ENCODE measurements around the gene MMP20. TPM values are rescaled to one million over a fixed set of nuclear protein-coding genes. Genes with fewer than 3 reads are reported as not detected.

The MMP20 gene
- total and polyA plus RNA-seq, 2 experiments from 2014 or later = not detected

DNA sequence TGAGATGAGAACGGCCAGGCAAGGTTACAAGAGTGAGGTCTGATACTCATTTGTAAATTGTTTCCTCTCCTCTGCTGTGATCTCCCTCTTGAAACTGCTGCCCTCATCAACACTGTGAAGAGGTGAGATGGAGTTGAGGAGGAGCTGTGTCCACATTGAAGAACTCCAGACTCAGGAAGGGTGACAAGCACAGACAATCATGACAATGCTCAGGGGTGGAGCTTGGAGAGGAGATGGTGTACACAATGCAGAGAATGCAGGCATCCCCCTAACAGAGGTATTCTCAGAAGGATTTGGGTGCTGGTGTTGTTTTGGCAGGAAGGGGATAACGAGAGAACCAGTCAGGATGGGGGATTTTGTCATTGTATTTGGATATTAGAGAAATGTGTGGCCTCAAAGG lies 73.1 kb downstream of the MMP20 start:
- no peaks in the 10 kb centered on the region for H3K27me3 ChIP-seq
- H3K4me1 ChIP-seq (ENCODE audit: low read depth) = peaks cover 14% of the 10 kb centered on the region
- no peak overlapping the region for H3K27ac ChIP-seq
- H3K4me3 ChIP-seq = no peak overlapping the region
- no peaks in the 10 kb centered on the region for H3K9me3 ChIP-seq (ENCODE audit: low read depth)
- TF ChIP-seq, protein P1, sequence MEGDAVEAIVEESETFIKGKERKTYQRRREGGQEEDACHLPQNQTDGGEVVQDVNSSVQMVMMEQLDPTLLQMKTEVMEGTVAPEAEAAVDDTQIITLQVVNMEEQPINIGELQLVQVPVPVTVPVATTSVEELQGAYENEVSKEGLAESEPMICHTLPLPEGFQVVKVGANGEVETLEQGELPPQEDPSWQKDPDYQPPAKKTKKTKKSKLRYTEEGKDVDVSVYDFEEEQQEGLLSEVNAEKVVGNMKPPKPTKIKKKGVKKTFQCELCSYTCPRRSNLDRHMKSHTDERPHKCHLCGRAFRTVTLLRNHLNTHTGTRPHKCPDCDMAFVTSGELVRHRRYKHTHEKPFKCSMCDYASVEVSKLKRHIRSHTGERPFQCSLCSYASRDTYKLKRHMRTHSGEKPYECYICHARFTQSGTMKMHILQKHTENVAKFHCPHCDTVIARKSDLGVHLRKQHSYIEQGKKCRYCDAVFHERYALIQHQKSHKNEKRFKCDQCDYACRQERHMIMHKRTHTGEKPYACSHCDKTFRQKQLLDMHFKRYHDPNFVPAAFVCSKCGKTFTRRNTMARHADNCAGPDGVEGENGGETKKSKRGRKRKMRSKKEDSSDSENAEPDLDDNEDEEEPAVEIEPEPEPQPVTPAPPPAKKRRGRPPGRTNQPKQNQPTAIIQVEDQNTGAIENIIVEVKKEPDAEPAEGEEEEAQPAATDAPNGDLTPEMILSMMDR (IDR thresholded peaks at IDR 0.05; ENCODE audit: low read depth, low read length) = no peak
- DNase-seq (ENCODE audit: low read depth in 1 of 2, low spot score in 1 of 2) = no peak
- no peaks in the 10 kb centered on the region for H3K36me3 ChIP-seq

DNA sequence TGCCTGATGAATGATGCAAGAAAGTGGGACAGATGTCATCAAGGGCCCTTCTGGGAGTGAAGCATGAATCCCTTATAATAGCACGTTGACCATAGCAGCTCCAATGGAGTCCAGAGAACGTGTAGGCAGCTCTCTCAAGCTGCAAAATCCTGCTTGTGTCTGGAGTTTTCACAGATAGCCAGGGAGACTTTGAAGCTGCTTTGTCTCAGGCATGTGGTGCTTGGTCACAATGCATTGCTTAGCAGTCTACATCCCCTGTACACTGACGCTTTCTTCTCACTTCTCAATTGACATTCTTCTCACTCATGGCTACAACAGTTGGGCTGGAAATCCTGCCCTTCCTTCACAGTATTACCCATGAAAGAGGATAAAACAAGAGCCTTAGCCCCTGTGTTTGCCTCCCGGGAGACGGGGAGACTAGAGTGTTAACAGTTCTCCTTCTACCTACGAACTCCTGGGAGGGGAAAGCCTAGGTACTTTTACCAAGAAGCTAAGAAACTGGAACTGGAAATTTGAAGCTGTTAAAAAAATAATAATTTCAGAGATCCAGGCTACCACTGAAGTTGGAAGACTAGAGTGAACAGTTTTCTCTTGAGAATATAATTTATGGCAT lies 73.9 kb downstream of the MMP20 start:
- Histone ChIP-seq H3K4me1 (ENCODE audit: low read depth) (peaks cover 14% of the 10 kb centered on the region), H3K36me3 (no peaks in the 10 kb centered on the region), H3K27ac (no peak overlapping the region), H3K4me3 (no peak overlapping the region), H3K27me3 (no peaks in the 10 kb centered on the region), H3K9me3 (ENCODE audit: low read depth) (no peaks in the 10 kb centered on the region)
- TF ChIP-seq, protein P1 (IDR thresholded peaks at IDR 0.05; ENCODE audit: low read depth, low read length) = no peak
- DNase-seq (ENCODE audit: low read depth in 1 of 2, low spot score in 1 of 2) = peak in 1 of 2 donors; percentile 7

DNA sequence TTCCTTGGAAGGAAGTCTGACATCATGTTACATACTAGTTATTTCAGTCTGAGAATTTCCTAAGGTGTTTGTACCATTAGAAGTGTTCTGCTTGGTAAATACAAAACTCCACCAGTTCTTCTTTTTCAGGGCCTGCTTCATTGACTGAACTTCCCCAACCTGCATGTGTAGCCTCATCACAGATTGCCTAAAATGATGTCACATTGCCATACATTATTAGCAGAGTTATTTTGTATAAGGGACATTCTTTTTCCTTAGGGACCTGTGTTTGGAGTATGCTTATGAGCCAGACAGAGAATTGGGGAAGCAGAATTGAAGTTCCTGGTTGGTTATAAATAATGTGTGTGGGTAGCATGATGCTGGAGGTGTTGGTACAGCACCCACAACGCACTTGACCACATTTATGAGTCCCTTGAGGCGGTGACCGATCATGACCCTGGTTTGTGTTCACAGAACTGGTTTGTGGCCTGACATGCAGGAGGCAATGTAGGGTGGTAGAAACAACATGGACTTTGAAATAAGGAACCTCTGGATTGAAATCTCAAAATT lies 78.1 kb downstream of the MMP20 start:
- no peaks in the 10 kb centered on the region for H3K27me3 ChIP-seq
- TF ChIP-seq, protein P1 (IDR thresholded peaks at IDR 0.05; ENCODE audit: low read depth, low read length) = no peak

DNA sequence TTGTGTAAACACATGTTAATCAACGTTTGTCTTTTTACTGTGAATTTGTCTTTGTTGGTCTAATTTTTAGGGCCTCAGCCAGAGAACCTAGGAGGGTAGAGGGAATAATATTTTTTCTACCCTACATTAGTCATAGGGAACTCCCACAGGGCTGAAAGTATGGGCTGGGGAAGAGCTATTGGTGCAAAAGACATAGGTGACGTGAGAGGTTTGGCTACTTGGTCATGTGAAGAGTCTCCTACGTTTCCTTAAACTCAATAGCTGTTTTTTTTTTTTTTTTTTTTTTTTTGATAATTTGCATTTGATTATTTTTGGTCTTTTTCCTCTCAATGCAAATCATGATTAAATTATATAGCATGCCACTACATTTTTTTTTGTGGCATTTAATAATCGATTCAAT lies 78.7 kb downstream of the MMP20 start:
- no peaks in the 10 kb centered on the region for H3K27me3 ChIP-seq
- no peaks in the 10 kb centered on the region for H3K9me3 ChIP-seq (ENCODE audit: low read depth)
- H3K4me3 ChIP-seq = no peak overlapping the region
- H3K4me1 ChIP-seq (ENCODE audit: low read depth) = peaks cover 2% of the 10 kb centered on the region
- TF ChIP-seq, protein P1 (IDR thresholded peaks at IDR 0.05; ENCODE audit: low read depth, low read length) = no peak
- H3K36me3 ChIP-seq = no peaks in the 10 kb centered on the region
- no peak for DNase-seq (ENCODE audit: low read depth in 1 of 2, low spot score in 1 of 2)
- no peak overlapping the region for H3K27ac ChIP-seq

More for the DNA sequence above, 78.1 kb downstream of the MMP20 start:
- DNase-seq (ENCODE audit: low read depth in 1 of 2, low spot score in 1 of 2) = no peak
- no peak overlapping the region for H3K4me3 ChIP-seq
- no peak overlapping the region for H3K27ac ChIP-seq
- no peaks in the 10 kb centered on the region for H3K36me3 ChIP-seq
- H3K4me1 ChIP-seq (ENCODE audit: low read depth) = peaks cover 8% of the 10 kb centered on the region
- no peaks in the 10 kb centered on the region for H3K9me3 ChIP-seq (ENCODE audit: low read depth)

DNA sequence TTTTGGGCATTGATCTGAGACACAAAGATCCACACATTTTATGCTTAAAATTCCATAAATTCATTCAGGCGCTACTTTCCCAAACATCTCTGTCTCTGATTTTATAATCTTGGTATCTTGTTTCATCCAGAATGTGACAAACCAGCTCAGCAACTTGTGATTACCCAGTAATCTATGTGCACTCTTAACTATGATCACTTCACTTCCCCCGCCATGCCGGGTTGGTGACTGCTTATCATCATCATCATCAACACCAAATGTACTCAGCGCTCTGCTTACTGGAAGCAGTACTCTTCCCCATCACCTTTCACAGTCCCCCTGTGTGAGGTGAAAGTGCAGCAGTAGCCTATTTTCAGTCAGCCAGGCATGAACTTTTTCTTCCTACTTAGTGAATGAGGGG lies 79.4 kb downstream of the MMP20 start:
- Histone ChIP-seq H3K27ac (no peak overlapping the region), H3K27me3 (no peaks in the 10 kb centered on the region), H3K9me3 (ENCODE audit: low read depth) (no peaks in the 10 kb centered on the region), H3K36me3 (no peaks in the 10 kb centered on the region), H3K4me1 (ENCODE audit: low read depth) (no peaks in the 10 kb centered on the region), H3K4me3 (no peak overlapping the region)
- TF ChIP-seq, protein P1 (IDR thresholded peaks at IDR 0.05; ENCODE audit: low read depth, low read length) = no peak
- no peak for DNase-seq (ENCODE audit: low read depth in 1 of 2, low spot score in 1 of 2)

Measured in cardiac muscle cell (in vitro differentiated cells and primary cell).